NB4 (cell line): ENCODE results near the gene TRMT1.

ENCODE experiments used
- POLR2A ChIP-seq: IDR thresholded peaks from 2 replicates; pipeline ENCODE4 v1.6.1; 2011; ENCODE audit warnings: mild to moderate bottlenecking; ENCODE audit not compliant: insufficient read length; ENCODE audit errors: extremely low read depth
- TF ChIP-seq, protein P1 (sequence below): IDR thresholded peaks from one replicate; pipeline ENCODE4 v1.5.1; 2012; ENCODE audit warnings: low read depth, low read length
- TF ChIP-seq, protein P2 (sequence below): IDR thresholded peaks from 2 replicates; pipeline ENCODE4 v1.6.1; 2011; ENCODE audit warnings: low read depth, low read length

DNA sequence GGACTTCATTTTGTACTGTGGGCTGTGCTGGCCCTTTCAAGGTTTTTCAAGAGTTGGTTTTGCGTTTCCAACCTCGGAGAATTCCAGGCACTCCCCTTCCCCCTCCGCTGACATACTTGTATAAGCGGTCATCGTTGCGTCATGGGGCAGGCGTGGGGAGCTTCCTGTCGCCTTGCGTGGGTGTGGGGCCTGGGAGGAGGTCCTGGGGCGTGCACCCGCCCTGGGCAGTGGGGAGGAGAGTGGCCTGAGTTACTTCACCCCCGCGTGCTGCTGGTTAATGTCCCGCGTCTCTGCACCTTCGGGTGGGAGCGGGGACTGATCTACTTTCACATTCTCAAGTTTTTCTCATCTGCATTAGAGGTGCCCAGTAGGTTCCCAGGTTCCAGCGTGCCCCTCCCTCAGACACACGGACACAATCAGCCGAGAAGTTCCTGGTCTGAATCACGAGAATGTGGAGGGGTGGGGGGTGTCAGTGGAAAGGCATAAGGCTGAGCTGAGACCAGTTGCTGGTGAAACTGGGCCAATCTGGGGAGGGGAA lies 37.8 kb upstream of the TRMT1 start:
- TF ChIP-seq, protein P1, sequence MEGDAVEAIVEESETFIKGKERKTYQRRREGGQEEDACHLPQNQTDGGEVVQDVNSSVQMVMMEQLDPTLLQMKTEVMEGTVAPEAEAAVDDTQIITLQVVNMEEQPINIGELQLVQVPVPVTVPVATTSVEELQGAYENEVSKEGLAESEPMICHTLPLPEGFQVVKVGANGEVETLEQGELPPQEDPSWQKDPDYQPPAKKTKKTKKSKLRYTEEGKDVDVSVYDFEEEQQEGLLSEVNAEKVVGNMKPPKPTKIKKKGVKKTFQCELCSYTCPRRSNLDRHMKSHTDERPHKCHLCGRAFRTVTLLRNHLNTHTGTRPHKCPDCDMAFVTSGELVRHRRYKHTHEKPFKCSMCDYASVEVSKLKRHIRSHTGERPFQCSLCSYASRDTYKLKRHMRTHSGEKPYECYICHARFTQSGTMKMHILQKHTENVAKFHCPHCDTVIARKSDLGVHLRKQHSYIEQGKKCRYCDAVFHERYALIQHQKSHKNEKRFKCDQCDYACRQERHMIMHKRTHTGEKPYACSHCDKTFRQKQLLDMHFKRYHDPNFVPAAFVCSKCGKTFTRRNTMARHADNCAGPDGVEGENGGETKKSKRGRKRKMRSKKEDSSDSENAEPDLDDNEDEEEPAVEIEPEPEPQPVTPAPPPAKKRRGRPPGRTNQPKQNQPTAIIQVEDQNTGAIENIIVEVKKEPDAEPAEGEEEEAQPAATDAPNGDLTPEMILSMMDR, result no peak
- no peak for TF ChIP-seq POLR2A
- TF ChIP-seq, protein P2, sequence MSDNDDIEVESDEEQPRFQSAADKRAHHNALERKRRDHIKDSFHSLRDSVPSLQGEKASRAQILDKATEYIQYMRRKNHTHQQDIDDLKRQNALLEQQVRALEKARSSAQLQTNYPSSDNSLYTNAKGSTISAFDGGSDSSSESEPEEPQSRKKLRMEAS, result no peak
